Measurements from ENCODE around the gene PITX2. TPM values are rescaled to one million over a fixed set of nuclear protein-coding genes. Genes with fewer than 3 reads are reported as not detected.
A peak's percentile ranks its signal among the peaks of the same experiment; 100 is the strongest.
"Not testable (repeated sequence)": the region's sequence is repeated elsewhere in the genome, so short reads cannot be mapped to it uniquely, and the experiment has no call there.

PITX2 gene
- polyA plus RNA-seq, 4 donors = 0.22 to 3.0 (median 2.1) TPM

DNA sequence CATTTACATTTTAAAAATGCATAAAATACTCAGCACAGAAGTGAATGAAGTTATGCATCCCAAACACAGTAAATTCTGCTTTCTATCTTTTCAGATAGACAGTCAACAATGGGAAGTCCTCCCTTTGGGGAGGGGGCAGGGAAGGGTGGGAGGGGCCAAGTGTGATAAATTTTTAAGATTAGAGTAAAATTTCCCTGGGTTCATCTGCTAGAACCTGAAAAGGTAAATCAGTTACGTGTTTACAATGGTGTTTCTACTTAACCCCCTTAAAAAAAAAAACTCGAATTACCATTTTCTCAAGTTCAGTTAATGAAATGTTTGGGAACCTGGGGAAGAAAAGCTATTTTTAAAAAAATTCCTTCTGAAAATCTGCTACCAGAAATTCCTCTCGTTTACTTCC, 9.1 kb downstream of the PITX2 start:
- DNase-seq (ENCODE audit: low read depth in 4 of 4, low spot score in 3 of 4) = no peak

DNA sequence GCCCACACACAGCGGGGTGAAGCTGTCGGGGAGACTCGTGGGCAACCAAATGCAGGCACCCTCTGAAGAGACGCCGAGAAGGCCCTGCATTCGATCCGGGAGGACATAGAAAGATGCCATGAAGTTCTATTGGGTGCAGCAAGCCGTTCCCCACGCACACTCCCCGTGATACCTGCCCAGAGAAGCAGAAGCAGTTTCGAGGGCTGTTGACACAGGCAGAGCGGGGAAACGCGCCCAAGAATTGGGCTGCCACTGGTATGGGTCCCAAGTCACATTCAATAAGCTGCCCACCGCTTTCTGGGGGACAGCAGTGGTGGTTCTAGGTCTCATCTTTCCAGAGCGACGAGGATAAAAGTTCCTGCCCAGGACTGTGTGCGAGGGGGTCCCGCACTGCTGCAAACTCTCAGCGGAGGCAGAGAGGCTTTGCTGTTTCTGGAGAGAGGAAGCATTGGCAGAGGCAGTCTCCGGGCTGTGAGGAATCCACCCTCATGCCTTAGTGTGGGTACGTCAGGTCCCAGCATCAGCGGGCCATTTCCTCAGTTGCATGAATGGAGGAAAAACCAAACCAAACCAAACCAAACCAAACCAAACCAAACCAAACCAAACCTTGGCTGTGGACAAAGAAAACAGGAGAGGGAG, 10.1 kb downstream of the PITX2 start:
- DNase-seq (ENCODE audit: low read depth in 4 of 4, low spot score in 3 of 4) = no peak

DNA sequence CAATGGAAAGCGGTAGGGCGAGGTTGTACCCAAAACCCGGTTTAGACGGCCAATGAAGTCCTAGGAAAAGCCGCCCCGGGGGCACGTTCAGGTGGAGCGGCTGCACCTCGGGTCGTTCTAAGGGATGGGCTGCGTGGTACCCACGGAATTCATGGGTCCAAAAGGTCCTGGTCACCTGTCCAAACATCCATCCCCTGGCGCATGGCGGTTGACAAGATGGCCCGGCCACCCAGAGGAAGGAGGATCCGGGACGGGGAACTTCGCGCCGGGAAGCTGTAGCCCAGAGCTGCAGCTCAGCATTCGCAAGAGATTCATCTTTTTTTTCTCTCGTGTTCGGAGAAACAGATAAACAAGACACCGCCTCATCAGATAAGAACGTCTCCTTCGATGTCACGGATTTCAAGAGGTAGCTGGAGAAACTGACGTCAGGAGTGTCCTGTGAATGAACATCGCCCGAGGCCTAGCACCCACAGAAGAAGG, 10.9 kb downstream of the PITX2 start:
- DNase-seq (ENCODE audit: low read depth in 4 of 4, low spot score in 3 of 4) = no peak

DNA sequence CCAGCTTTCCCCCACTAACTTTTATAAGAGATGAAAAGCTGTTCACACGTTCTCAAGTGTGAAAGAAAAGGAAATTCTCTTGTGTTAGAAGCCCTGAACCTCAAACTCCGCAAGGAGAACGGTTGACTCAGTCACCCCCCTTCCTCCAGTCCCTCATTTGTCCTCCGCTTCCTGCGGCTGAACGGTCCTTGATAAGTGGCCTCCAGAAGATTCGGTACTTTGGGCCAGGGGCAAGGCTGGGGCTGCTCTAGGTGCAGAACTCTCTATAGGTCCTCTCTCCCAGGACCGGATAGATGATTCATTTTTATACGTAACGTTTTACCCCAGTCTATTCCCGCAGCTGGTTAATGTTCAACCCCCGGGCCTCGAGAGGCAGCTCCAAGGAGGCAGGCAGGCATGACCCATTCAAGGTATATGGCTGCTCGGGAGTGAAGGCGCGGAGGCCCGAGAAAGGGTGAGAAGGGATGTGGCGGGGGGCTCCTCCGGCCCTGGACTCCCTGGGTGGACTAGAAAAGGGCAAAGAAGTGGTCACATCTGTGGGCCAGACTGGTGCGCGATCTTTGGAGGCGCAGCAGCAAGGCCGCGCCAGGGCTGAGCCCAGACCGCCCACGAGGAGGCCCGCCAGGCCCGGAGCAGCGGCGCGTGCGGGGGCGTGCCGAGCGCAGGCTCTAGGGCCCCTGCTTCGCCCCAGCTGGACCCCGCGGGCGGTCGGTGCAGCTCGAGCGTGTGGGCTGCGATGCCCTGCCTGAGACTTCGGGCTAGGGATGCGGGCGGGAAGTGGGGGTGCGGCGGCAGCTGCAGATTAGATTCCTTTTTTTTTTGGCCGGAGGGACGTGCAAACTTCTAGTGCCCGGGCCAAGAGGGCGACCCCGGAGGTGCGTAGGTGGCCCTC, 11.7 kb downstream of the PITX2 start:
- DNase-seq (ENCODE audit: low read depth in 4 of 4, low spot score in 3 of 4) = no peak

DNA sequence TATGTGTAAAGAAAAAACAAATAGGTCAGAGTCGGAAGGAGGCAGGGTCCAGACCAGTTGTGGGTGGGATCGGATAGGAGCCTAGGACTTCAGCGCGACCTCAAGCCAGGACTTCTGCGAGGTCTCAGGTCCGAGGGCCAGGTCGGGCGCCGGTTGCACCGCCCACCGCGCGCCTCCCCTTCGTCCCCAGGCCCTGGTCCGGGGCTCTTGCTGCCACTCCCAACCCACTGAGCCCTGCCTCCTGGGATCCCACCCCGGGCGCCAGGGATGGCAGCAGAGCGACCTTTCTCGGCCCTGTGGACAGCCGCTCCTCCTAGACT, 12.3 kb downstream of the PITX2 start:
- DNase-seq (ENCODE audit: low read depth in 4 of 4, low spot score in 3 of 4) = no peak

DNA sequence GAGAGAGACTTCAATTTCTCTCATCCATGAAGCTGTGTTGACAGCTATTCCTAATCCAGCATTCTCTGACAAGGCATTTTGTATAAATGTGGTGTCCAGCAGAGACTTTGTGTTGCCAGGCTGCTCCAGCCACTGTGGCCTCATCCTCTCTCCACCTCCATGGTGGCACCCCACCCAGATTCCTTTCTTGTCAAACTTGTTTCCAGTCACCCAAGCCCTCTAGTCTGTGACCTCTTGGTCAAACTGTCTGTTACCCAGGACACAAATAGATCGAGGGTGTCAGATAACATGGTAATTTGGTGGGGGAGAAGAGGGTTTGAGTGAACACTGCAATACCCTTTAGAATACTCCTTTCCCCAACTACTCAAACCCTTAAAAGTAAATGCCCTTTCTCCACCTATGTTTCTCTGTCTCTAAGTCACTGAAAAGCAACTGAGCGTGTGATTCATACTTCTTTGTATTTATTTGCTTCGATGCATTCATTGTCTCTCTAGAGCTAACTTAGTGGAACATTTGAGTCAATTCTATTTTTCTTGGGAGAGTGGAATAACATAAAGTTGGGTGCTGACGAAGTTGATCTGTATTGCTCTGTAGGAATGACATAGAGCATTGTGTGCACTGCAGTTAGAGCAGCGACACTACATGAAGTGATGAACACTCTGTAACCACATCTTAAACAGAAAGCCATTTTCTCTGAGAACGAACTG, 13.7 kb downstream of the PITX2 start:
- no peak for DNase-seq (ENCODE audit: low read depth in 4 of 4, low spot score in 3 of 4)

DNA sequence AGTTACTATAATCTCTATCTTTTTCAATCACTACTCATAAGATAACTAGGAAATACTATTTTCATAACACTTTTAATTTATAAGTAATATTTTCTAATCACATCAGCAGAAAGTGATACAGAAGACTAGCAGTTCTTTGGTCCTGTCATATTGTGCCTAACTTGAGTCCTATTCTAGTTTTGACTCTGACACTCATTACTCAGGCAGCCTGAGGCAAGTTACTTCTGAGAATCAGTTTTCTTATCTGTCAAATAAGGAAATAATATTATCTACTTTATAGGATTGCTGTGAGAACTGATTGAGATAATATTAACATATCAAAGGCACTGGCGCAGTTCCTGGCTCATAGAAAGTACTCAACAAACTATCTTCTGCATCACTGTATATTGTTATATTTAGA, 17.8 kb downstream of the PITX2 start:
- no peak for DNase-seq (ENCODE audit: low read depth in 4 of 4, low spot score in 3 of 4)

DNA sequence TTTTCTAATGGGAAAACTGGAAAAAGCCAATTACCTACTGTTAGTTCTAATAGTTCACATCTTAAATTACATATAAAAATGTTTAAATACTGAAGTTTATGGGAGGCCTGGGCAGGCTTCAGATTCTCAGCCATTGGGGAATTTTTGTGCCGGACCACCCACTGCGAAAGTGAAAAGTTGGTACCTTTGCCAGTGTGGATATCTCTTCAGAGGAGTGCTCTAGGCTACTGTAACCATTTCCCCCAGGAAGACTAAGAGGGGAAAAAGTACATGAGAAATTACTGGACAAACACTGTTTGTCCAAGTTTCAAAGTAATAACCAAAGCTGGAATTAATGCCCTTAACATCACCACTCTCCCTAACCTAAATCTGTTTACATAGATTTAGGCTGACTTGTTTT, 20.8 kb downstream of the PITX2 start:
- DNase-seq (ENCODE audit: low read depth in 4 of 4, low spot score in 3 of 4) = no peak

DNA sequence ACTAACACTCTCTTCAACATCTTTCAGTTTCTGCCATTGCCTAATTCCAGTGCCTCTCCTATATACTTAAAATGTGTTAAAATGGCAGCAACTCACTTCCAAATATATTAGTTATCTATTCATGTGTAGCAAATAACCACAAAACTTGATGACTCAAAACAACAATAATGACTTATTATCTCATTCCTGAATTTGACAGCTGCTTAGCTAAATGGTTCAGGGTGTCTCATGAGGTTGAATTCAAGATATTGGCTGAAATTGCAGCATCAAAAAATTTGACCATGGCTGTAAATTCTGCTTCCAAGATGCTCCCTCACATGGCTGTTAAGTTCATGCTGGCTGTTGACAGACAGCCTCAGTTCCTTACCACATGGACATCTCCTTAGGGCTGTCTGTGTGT, 25.3 kb downstream of the PITX2 start:
- no peak for DNase-seq (ENCODE audit: low read depth in 4 of 4, low spot score in 3 of 4)

DNA sequence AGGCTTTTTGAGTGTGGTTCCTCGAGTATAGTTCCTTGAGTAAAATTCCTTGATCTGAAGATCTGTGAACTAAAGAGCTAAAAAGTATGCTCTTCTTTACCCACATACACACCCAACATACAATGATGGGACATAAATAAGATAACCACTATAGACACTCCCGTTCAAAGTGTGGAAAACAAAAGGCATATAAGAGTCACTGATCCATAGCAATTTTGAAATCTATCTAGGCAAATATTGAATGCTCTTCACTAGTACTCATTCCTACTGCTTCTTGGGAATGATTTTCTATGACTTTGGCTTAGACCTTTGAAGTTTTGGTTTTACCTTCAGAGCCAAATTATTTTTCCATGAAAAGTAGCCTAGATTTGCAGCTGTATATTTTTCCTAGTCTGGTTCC, 26.4 kb downstream of the PITX2 start:
- DNase-seq (ENCODE audit: low read depth in 4 of 4, low spot score in 3 of 4) = no peak

DNA sequence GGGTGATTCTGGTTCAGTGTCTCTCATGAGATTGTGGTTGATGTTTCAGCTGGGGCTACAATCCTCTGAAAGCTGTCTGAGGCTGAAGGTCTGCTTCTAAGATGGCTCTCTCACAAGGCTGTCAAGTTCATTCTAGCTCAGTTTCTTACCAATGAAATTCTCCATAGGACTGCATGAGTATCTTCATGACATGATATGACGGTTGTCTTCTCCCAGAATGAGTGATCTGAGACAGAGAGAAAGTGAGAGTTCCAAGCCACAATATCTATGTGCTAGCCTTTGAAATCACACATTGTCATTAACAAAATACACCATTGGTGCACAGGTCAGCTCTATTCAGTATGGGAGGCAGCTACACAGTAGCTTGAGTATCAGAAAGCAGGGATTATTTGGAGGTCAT, 27.3 kb downstream of the PITX2 start:
- DNase-seq (ENCODE audit: low read depth in 4 of 4, low spot score in 3 of 4) = no peak

DNA sequence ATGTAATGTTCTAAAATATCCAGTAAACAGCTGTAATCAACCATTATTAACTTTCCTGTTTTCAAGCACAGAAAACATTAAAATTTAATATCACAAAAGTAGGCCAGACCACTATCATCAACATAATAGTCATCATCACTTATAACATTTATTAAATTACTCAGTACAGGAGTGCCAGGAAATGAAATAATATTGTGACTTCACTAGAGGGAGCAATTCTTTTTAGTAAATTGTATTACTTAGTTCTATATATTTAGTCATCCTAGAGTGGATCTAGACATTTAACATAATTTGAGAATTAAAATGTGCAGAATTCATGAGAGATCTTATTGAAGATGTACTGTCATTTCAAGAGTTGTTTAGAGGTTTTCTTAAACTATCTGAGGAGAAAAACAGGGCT, 33.6 kb downstream of the PITX2 start:
- no peak for DNase-seq (ENCODE audit: low read depth in 4 of 4, low spot score in 3 of 4)

DNA sequence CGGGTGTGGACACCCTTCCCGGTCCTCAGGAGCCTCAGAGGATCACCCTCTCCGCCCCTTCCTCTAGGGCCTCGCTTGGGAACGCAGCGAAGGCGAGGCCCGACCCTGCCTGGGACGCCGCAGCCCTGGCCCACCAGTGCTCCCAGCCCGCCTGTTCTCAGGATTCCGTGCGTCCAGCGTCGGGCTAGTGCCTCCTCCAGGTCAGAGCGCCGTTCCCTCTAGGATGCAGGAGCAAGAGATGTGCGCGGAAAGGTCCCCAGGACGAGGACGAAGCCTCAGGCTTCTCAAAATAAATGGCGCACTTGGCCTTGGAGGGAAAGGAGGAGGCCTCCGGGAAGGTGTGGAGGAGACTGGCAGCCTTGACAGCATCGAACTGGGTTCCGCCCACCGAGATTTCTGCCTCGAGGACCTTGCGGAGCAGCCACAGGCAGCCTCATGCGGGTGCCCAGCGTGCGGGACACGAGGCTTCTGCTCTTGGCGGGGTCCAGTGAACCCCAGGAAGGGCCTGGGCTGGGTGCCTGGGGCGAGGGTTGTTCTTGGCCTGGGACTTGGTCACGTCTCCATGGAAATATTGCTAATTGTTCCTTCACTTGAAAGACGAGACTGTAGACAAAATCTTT, 35.1 kb downstream of the PITX2 start:
- DNase-seq (ENCODE audit: low read depth in 4 of 4, low spot score in 3 of 4) = no peak

DNA sequence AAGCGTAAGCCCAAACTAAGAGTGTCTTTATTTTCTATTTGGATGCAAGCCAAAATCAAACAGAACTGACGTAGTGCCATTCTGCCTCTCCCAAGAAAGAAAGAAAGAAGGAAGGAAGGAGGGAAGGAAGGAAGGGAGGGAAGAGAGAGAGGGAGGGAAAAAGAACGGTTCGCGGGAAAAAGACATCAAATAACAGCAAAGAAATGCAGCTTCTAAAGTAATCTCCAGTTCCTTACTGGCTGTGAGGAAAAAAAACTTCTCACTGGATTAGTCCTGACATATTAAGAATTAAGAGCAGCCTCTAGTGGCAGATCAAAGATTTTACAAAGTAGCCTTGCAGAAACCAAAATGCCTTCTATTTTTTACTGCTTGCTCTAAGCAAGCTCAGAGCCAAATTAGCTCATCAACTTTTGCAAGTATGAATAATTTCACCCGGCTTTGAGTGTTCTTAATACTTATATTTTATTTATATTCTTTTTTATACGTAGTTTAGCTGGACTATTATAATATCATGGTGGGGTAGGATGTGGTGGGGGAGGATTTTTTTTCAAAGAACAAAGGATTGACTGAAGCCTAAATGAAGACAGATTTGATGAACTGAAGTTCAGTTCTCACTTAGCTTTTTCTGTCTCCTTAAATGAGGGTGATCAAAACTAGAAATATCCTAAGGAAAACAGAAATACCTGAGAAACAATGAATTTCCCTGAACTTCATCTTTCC, 36.6 kb downstream of the PITX2 start:
- peak in 2 of 4 donors; percentile 5 to 25 for DNase-seq (ENCODE audit: low read depth in 4 of 4, low spot score in 3 of 4)

DNA sequence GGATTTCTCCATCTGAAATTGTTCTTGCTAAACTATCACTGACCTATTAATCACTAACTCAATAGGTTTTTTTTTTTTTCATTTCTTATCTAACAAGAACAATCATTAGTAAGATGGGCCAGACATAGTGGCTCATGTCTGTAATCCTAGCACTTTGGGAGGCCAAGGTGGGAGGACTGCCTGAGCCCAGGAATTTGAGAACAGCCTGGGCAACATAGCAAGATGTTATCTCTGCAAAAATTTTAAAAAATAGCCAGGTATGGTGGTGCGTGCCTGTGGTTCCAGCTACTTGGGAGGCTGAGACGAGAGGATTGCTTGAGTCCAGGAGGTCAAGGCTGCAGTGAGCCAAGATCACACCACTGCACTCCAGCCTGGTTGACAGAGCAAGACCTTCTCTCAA, 46.2 kb downstream of the PITX2 start:
- DNase-seq (ENCODE audit: low read depth in 4 of 4, low spot score in 3 of 4) = not testable (repeated sequence)

Other genes starting within 250 kb of the PITX2 start
- gene ENPEP, start 146.9 kb downstream of the PITX2 start, polyA plus RNA-seq (ENCODE audit: insufficient read length in 4 of 4) = 100 to 1,000 TPM in 3 of 4 donors, 10 to 100 TPM in 1; 29.6 to 216 (median 155) TPM